ENCODE measurements around the gene GREB1. TPM values are rescaled to one million over a fixed set of nuclear protein-coding genes. Genes with fewer than 3 reads are reported as not detected.

The GREB1 gene
- total RNA-seq, 4 donors from 2014 or later = 8.1 to 74.3 (median 26.7) TPM

DNA sequence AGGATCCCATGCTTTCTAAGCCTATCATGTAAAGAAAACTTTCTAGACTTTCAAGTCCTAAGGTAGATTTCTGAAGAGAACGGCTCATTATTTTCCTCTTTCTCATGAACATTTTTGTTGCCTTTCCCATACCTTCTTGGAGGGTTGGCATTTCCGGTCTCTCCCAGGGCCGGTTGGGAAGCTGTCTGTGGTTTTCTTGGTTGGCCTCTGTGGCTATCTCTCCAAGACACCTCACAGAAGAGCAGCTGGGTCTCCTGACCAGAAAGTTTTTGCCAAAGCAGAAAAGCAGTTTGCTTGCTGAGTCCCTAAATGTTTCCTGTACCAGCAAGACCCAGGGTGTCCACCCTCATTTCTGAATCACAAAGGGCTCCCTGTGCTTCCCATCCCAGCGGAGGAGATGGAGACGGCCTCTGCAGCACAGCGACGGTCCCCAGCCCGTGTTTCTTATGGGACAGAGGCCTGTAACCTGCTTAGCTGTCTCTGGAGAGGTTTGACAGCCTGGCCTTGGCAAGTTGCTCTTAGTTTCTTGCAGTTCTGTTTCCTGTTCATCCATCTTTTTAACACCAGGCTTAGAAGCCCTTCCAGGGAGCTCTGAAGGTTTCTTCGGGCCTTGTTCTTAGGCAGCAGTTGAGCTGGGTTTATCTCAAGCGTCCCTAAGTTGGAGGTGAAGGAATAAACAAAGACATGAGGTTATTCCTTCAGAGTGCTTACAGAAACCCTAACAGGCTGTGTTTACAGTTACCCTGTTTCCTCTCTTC lies 39.8 kb downstream of the GREB1 start:
- WGBS, 2 donors = 75 to 79% methylated on average over 10 of the region's 10 CpGs
- Histone ChIP-seq H3K27ac (peak overlapping the region in 1 of 4 donors; percentile 64), H3K4me3 (no peak overlapping the region), H3K9me3 (no peaks in the 10 kb centered on the region), H3K36me3 (peaks cover 0 to 16% (median 0%) of the 10 kb centered on the region in 3 donors), H3K4me1 (peaks cover 0 to 15% (median 0%) of the 10 kb centered on the region in 4 donors), H3K27me3 (no peaks in the 10 kb centered on the region)
- TF ChIP-seq EP300 (IDR thresholded peaks at IDR 0.05) (no peak), POLR2A (IDR thresholded peaks at IDR 0.05) (no peak), CTCF (IDR thresholded peaks at IDR 0.05) (no peak)
- no peak for DNase-seq (ENCODE audit: low spot score in 2 of 2)

DNA sequence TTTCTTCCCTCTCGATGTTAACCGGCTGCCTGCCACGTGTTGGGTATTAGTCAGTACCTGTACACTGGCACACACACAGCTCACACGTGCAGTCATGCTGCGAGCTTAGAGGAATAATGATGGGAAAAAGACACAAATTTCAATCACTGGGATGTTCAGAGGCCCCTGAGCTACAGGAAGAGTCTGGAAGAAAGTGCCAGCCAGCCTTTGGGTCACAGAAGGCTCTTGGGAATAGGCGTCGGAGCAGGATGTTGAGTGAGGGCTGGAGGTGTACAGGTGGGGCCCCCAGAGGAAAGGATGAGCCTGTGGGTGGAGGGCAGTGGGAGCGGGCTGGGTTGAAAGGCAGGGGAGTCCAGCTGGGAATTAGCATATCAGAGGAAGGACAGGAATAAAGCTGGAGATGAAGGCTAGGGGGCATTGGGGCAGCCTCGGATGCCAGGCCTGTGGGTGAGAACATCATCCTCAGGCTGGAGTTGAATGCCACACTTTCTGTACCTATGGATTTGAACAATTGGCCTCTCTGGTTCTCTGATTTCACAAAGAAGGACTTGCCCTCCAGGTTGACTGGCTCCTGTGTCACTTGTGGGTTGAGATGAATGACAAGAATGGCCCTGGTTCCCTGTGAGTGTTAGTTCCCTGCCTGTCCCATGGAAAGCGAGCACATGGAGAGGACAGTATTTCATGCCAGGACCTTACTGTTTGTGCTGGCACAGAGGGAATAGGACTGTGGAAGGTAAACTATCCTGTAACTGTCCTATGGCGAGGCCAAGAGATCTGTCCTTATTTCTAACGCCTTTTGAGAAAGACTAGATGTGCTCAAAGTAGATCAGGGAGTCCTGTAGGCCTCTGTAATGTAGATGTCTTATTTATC lies 40.6 kb downstream of the GREB1 start:
- TF ChIP-seq EP300 (IDR thresholded peaks at IDR 0.05) (no peak), CTCF (IDR thresholded peaks at IDR 0.05) (no peak), POLR2A (IDR thresholded peaks at IDR 0.05) (no peak)
- H3K4me3 ChIP-seq = no peak overlapping the region
- peaks cover 0 to 19% (median 0%) of the 10 kb centered on the region in 4 donors for H3K4me1 ChIP-seq
- peaks cover 0 to 22% (median 0%) of the 10 kb centered on the region in 3 donors for H3K36me3 ChIP-seq
- DNase-seq (ENCODE audit: low spot score in 2 of 2) = no peak
- WGBS, 2 donors = 91% methylated on average over 12 of the region's 12 CpGs
- no peaks in the 10 kb centered on the region for H3K9me3 ChIP-seq
- peak overlapping the region in 1 of 4 donors; percentile 64 for H3K27ac ChIP-seq
- H3K27me3 ChIP-seq = no peaks in the 10 kb centered on the region

DNA sequence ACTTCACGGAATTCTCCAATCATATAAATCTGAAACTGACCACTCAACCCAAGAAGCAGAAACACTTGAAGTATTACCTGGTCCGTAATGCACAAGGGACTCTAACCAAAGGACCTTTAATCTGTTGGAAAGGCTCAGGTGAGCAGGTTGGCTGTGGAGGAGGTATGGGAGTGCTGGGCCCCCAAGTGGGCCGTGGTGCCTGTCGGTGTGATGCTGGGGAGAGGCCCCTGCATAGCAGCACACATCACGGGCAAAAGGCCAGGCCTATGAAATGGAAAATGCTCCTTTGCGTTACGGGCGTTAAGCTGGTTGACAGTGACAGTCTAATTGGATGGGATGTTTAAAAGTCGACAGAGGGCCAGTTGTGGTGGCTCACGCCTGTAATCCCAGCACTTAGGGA lies 42.6 kb downstream of the GREB1 start:
- Histone ChIP-seq H3K27me3 (no peaks in the 10 kb centered on the region), H3K27ac (no peak overlapping the region), H3K9me3 (no peaks in the 10 kb centered on the region), H3K4me3 (no peak overlapping the region), H3K4me1 (peaks cover 0 to 27% (median 0%) of the 10 kb centered on the region in 4 donors), H3K36me3 (peaks cover 0 to 29% (median 0%) of the 10 kb centered on the region in 3 donors)
- no peak for TF ChIP-seq EP300 (IDR thresholded peaks at IDR 0.05)
- TF ChIP-seq POLR2A (IDR thresholded peaks at IDR 0.05) = no peak
- WGBS, 2 donors = 90 to 95% methylated on average over 10 of the region's 10 CpGs
- DNase-seq (ENCODE audit: low spot score in 2 of 2) = no peak

- 85 to 87% methylated on average over 14 of the region's 14 CpGs for WGBS, 2 donors
- H3K4me1 ChIP-seq = peaks cover 0 to 33% (median under 1%) of the 10 kb centered on the region in 4 donors
- H3K27me3 ChIP-seq = no peaks in the 10 kb centered on the region
- H3K9me3 ChIP-seq = no peaks in the 10 kb centered on the region
- no peak overlapping the region for H3K4me3 ChIP-seq
- H3K36me3 ChIP-seq = peaks cover 0 to 29% (median 0%) of the 10 kb centered on the region in 3 donors
- DNase-seq (ENCODE audit: low spot score in 2 of 2) = no peak
- TF ChIP-seq EP300 (IDR thresholded peaks at IDR 0.05) = no peak
- TF ChIP-seq POLR2A (IDR thresholded peaks at IDR 0.05) = no peak
- no peak for TF ChIP-seq CTCF (IDR thresholded peaks at IDR 0.05)
- no peak overlapping the region for H3K27ac ChIP-seq
These were observed 43.4 kb downstream of the GREB1 start for GRCh38 chr2:11577101-11577883.

All from tibial nerve (tissue), 4 donors.